Measurements from ENCODE around the gene CORO2B. TPM values are rescaled to one million over a fixed set of nuclear protein-coding genes. Genes with fewer than 3 reads are reported as not detected.

CORO2B gene
- polyA plus RNA-seq, 3 donors: 24.9 to 26.8 (median 26.6) TPM

DNA sequence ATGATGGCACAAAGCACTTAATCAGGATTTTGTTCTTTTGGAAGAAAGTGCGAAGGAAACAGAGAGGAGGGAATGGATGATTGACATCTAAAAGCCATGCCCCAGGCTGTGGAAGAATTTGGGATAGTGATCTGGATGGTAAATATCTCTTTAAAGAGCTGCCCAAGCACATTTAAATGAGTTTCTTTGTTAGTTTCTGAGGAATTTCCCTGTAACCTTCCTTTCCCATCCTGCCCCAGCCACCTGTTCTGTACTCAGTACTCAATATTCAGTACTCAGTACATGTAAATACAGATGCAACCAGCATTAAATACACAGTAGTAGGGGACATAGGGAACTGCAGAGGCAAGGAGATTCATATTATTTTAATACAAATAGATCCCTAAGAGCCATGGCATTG, 7.8 kb upstream of the CORO2B start:
- DNase-seq: no peak

DNA sequence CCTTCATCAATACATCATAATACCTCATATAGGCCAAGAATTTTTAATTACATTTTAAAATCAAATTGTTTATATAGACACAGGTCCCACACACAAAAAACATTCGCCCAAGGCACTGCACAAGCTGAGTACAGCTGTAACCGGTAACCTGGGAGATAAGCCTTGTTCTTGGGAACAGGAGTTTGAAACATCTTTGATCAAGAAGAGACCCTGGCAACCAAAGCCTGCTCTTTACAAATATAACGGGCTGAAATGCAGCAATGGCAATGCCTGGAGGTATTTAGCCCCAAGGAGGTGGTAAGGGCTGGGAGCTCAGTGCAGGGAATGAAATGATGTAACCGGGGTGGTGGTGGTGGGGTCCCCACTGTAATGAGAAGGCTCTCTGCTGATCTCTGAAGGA, 7.2 kb upstream of the CORO2B start:
- no peak for DNase-seq

DNA sequence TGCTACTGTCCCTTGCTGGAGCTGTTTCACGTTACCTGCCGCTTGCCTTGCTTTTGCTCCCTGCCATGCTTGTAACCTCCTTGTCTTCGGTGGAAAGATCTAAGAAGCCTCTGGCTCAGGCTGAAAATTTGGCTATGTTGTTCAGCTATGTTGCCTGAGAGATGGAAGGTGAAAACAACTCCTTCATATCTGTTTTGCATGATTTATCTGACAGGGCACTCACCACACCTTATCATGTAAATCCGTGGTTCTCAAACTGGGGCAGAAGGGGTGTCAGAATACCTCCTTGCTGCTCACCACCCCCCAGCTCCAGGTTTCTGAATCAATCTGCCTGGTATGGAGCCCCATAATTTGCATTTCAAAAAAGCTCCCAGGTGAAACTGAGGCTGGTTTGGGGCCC, 6.5 kb upstream of the CORO2B start:
- no peak for DNase-seq

- DNase-seq: no peak
Measured at GRCh38 chr15:68572921-68573320, 5.9 kb upstream of the CORO2B start.

DNA sequence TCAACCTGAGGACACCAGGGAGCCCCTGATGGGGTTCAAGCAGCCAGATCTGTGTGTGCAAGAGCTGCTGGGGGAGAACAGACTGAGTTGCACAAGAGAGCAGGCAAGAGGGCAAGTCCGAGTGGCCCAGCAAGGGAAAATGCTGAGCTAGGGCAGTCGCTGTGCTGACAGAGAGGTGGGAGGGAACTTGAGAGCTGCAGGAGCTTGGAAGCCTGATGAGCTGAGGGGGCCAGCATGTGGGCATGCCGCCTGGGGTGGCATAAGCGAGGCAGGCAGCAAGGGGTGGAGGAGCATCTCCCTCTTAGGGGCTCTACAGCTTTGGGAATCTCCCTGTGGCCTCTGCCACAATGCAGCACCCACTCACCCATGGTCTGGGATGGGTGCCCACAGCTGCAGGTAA, 4.7 kb upstream of the CORO2B start:
- no peak for DNase-seq

- DNase-seq: no peak
Measured at GRCh38 chr15:68574629-68575028, 4.2 kb upstream of the CORO2B start.

DNA sequence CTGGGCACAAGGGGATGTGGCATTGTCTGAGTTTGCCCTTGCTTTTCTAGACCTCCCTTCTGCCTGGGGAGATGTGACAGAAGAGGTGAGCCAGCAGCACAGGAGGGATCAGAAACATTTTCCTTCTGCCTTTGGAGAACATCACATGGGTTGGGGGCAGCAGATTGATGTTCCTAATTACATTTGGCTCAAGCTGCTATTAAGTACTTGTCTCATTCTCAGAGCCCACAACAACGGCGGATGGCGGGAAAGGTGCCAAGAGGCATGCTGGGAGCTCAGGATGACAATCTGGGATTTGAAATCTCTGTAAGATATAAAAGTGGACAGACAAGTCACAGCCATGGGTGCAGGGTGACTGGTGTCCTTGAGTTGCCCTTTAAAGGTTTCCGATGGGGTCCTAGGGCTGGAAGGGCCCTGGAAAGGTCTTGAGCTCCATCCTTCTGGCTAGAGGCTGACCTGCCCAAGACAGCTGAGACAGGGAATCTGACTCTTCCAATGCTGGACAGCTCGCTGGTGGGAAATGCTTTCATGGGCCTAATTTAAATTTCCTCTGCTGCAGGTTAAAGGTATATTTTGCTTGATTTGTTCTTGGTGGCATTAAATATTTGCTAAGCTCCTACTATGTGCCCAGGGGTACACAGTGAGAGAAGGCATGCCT, 2.4 kb upstream of the CORO2B start:
- DNase-seq: no peak

- peak; percentile 55 for DNase-seq
Measured at GRCh38 chr15:68578175-68578979, 416 bp upstream of the CORO2B start.

DNA sequence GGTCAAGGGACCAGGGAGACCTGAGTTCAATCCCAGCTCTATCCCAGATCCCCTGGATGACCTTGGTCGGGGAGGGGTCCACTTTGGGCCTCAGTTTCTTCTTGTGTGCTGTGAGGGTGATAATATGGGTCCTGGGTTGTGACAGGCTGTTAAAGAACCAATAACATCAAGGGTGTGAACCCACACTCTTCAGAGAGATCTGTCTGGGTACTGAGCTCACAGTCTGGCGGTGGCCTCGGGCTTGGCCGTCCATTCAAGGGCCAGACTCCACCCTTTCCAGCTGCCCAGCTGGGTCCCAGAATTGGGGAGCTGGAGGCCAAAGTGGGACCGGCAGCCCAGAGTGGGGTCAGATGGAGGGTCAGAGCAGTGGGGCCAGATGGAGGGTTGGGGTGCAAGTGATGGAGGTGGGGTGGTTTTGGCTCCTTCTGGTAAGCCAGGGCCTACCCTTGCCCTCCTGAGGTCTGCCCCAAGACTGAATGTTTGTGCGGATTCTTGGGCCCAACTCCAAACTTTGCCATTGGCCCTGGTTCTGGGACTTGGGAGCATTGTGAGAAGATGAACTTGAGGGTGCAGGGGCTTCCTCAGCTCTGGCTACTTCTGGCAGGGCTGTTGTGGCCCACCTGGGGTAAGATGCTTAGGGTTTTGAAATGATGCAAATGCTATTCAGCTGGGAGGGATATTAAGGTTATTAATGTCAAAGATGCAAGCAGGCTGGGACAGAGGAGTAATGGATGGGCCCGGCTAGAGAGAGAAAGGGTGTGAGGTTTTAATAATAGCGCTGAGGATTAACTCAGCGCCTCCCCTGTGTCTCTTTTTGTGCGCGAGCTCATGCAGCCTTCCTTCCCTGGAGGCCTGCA, 1.5 kb downstream of the CORO2B start:
- no peak for DNase-seq

- no peak for DNase-seq
Measured at GRCh38 chr15:68580883-68581155, 2.0 kb downstream of the CORO2B start.

GRCh38 chr15:68581725-68582124, 2.9 kb downstream of the CORO2B start:
- no peak for DNase-seq

GRCh38 chr15:68582236-68582635, 3.4 kb downstream of the CORO2B start:
- no peak for DNase-seq

GRCh38 chr15:68582864-68583263, 4.1 kb downstream of the CORO2B start:
- no peak for DNase-seq

GRCh38 chr15:68583321-68583720, 4.5 kb downstream of the CORO2B start:
- DNase-seq: no peak

- no peak for DNase-seq
Measured at GRCh38 chr15:68583936-68584755, 5.4 kb downstream of the CORO2B start.

DNA sequence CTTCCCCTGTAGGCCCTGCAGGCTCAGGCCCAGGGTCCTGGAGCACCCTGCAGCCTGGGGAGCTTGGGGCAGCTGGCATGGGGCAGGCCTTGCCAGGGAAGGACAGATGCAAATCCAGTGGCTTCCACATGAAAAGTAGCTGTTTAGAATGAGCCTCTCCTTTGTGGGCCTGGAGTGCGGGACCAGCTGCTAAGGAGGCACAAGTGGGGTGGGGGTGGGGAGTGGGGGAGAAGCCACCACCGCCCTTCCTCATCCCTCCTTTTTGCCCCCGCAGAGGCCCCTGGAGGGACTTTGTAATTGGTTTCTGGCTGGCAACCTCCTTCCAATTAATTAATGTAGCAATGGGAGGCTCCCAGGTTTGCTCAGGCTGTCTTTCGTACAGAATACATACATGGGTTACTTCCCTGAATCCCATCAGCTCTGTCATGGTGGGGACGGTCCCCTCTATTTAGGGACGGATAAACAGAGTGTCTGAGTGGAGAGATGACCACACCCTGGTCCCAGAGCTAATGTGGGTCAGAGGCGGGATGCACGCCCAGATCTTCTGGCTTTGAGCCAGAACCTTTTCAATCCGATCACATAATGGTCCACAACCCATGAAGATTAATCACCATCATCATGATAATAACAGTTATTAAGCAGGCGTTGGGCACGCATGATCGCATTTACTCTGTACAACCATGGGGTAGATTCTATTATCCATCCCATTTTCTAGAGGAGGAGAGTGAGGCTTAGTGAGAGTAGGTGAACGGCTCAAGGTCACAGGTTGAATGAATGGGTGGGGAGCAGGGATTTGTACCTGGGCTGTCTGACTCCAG, 6.2 kb downstream of the CORO2B start:
- no peak for DNase-seq

DNA sequence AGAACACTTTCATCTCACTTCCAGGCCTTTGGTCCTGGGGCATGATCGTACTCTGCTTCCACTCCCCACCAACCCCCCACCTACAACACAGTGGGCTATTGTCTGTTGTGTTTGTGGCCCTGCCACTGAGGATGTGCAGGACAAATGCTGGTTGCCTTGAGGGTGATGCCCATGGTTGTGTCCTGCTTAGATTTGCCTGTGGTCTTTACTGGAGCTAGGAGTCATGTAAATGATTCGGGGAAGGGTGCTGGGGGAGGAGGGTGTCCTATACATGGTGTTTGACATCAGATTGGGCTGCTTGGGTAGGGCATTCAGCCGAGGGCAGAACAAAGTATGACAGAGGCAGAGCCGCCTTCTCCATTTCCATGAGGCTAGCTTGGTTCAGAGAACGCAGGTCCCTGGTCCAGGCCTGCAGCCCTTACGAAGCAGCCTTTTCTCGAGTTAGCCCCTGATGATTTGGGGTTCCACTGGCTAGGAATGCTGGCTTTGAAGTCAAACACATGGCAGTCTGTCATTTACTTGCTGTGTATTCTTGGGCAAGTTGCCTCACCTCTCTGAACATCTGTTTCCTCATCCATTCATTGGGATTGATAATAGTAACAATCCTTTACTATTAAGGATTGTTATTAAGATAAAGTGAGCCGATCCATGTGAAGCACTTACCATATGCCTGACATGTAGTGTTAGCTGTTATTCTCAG, 6.9 kb downstream of the CORO2B start:
- no peak for DNase-seq

GRCh38 chr15:68586274-68586961, 7.6 kb downstream of the CORO2B start:
- DNase-seq: no peak

DNA sequence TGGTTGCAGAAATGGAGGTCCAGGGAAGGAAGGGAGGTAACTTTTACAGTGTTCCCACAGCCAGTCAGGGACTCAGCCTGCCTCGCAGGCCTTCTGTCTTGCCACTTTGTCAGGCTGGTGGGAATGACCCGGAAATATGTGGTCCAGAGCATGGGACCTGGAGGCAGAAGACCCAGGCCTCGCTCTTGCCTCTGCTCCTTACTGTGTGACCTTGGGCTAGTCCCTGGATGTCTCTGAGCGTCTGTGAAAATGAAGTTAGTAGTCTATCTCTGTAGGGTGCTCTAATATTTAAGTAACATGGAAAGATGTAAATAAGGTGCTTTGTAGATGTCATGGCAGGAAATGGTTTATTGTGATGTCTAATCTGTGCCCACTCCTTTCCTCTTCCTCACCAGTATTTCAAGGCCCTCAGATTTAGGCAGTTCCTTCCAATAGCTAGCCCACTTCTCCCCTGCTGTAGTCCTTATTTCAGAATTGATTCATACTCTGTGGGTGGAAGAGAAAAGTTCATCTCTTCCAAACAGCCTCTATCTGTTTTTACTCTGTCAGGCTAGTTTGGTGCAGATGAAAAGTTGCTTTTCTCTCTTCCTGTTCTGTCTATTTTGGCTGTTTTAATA, 9.1 kb downstream of the CORO2B start:
- no peak for DNase-seq
